ENCODE results near the gene CARS1.

The CARS1 gene

GRCh38 chr11:3101921-3102640 is 44.9 kb upstream of the CARS1 start:
- no peak for TF ChIP-seq CTCF (IDR thresholded peaks at IDR 0.05; ENCODE audit: low read depth, low read length)
- H3K4me3 ChIP-seq (ENCODE audit: low read depth, low read length) = no peak overlapping the region

- no peak for TF ChIP-seq CTCF (IDR thresholded peaks at IDR 0.05; ENCODE audit: low read depth, low read length)
- no peak overlapping the region for H3K4me3 ChIP-seq (ENCODE audit: low read depth, low read length)
Observed at GRCh38 chr11:3099178-3099577, 42.0 kb upstream of the CARS1 start.

GRCh38 chr11:3096909-3097530 is 39.8 kb upstream of the CARS1 start:
- TF ChIP-seq CTCF (IDR thresholded peaks at IDR 0.05; ENCODE audit: low read depth, low read length) = no peak
- no peak overlapping the region for H3K4me3 ChIP-seq (ENCODE audit: low read depth, low read length)

GRCh38 chr11:3095712-3096361 is 38.6 kb upstream of the CARS1 start:
- peak overlapping the region; percentile 37 for H3K4me3 ChIP-seq (ENCODE audit: low read depth, low read length)
- TF ChIP-seq CTCF (IDR thresholded peaks at IDR 0.05; ENCODE audit: low read depth, low read length) = no peak

GRCh38 chr11:3094223-3094824 is 37.1 kb upstream of the CARS1 start:
- no peak for TF ChIP-seq CTCF (IDR thresholded peaks at IDR 0.05; ENCODE audit: low read depth, low read length)
- no peak overlapping the region for H3K4me3 ChIP-seq (ENCODE audit: low read depth, low read length)

GRCh38 chr11:3093281-3094191 is 36.3 kb upstream of the CARS1 start:
- TF ChIP-seq CTCF (IDR thresholded peaks at IDR 0.05; ENCODE audit: low read depth, low read length) = no peak
- H3K4me3 ChIP-seq (ENCODE audit: low read depth, low read length) = no peak overlapping the region

Data from WI38 (cell line).